Fibroblast of skin of right biceps (primary cell): Measurements from ENCODE around the gene OVCA2.

Experiments used
- DNase-seq: peaks from one replicate; pipeline ENCODE4 v3.0.0-alpha.2; 2013

Gene OVCA2

DNA sequence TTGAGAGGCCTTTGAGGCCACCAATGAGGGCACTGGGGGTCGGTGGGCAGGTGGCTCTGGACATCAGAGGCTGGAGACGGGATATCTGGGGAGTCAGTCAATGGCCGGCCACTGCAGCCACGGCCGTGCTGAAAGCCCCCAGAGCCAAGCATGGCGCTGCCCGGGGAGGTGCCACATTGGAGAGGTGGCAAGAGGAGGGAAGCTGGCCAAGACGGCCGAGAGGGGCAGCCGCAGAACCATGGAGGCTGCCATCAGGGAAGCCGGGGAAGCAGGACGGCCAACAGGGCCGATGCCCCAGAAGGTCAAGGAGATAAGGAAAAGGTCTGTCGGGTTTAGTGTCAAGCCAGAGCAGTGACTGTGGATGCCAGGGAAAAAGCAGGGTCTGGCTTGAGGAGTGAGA lies 26.5 kb upstream of the OVCA2 start:
- no peak for DNase-seq

DNA sequence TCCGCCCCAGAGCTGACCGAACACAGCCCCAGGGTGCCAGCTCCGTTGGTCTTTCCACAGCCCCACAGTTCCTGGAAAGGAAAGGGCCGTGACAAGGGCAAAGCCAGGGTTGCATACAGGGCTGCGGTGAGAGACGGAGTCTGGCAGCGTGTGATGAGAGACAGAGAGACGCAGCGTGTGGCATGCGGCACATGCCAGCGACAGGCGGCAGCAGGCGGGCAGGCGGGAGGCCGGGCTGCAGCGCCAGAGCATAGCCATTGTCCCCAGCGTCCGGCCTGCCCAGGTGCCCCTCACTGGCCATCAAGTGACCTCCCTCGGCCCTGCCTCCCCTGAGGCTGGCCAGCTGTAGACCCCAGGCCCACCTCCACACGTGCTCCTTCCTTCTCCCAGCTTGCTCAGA lies 25.3 kb upstream of the OVCA2 start:
- no peak for DNase-seq

DNA sequence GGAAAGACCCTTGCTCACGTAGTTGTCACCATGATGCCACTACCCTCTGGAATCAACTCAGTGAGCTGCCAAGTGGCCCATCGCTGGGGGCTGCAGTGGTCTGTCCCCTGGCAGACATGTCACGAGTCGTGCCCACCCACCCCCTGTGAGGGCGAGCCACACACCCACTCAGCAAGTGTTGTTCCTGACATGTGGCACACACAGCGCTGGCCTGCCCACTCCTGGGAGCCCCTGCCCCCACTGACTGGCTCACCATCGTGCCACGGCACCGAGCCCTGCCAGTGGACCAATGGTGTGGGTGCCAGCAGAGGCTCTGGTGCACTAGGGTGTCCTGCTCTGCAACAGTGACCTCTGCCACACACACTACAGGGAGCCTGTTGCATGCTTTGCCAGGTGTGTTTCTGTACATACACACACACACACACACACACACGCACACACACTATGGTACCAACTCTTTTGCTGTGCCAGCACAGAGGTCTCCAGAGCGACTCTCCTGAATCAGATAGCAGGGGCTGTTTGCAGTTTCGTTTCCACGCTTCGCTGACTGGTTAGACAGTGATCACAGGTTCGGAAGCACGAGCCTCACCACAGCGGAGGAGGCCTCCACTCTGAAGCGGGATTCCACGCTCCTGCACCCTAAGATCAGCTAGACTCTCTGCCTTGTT lies 24.4 kb upstream of the OVCA2 start:
- DNase-seq, result no peak

DNA sequence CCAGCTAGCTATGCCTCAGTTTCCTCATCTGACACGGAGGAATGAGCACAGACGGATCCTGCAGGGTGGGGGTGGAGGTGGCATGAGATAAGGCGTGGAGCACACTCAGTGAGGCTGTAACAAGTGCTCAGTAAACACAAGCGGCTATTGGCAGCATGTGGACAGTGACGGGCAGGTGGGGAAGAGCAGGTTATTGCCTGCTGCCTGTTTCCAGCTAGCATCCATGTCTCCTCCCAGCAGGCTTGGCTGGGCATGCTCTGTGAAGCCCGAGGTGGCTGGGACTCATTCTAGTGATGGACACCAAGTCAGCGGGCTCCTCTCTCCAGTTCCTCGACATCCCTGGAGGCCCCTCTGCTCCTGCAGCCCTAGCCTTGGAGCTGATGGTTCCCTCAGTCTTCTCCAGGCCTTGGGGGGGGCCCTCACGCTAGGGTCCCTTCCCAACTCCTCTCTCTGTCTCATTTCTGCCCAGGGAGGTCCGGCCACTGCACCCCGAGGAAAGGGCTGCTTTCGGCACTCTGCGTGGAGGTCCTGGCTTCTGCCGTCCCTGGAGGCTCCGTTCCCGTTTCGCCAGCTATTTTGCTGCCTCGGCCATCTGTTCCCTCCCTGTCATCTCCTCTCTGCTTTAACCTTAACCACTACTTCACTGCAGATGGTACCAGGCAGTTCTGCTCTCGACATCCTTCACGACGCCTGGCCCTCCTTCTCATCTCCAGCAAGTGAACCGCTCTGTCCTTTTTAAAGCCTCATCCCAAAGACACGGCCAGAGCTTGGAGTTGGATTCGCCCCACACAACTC lies 22.9 kb upstream of the OVCA2 start:
- DNase-seq, result no peak

DNA sequence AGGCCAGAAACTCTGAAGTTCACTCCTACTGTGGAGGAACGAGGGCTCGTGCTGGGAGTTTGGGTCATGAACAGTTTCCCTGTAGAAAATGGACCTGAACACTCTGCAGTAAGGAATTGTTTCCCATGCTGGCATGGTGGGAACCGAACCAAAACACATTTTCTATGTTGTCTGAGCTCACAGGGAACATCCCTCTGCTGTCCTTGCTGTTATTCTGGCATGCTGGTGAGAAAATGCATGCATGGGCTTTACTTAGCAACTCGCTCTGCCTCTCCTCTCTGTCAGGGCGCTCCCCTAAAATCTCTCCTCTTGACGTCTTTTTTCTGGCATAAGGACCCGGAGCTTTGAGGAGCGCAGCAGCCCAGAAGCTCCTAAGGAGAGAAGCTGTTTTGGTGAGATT lies 22.1 kb upstream of the OVCA2 start:
- no peak for DNase-seq

- DNase-seq, result no peak
These were observed 21.1 kb upstream of the OVCA2 start for GRCh38 chr17:2020721-2021120.

GRCh38 chr17:2022647-2023240 lies 19.1 kb upstream of the OVCA2 start:
- DNase-seq, result no peak

GRCh38 chr17:2023256-2023655 lies 18.6 kb upstream of the OVCA2 start:
- DNase-seq, result no peak

GRCh38 chr17:2023692-2024571 lies 17.9 kb upstream of the OVCA2 start:
- peak; percentile 49 for DNase-seq

- DNase-seq, result no peak
These were observed 17.1 kb upstream of the OVCA2 start for GRCh38 chr17:2024572-2025219.

- DNase-seq, result peak; percentile 69
These were observed 16.6 kb upstream of the OVCA2 start, which contains the start of gene RTN4RL1 for GRCh38 chr17:2025220-2025621. RTN4RL1 (minus strand) TSS chr17:2025334; CDS start chr17:2024865, 469 bp downstream.

DNA sequence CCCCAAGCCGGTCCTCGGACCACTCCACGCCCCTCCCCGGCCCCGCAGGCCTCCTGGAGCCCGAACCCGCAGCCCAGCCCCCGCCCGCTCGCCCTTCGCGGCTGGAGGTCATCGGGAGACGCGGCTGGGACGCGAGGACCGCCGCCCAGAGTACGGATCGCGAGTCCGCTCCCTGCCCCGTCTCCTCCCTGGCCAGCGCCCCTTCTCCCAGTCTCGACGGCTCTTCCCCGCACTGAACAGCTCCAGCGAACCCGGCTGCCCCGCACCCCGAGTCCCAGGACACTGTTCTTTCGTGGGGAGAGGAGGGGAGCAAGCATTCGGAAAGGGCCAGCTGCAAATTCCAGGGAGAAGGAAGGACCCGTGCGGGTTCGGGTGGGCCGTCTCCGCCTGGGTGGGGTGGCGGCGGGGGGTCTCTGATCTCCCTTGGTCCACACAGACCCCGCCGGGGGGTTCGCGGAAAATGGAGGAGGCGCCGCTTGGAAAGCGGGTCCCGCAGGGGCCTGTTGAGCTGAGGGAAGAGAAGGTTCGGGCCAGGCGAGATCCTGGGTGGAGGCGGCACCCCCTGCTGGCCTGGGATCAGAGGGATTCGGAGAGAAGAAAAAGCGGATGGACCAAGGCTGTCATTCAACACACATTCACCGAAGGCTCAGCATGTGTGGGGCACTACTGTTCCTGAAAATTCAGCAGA lies 16.1 kb upstream of the OVCA2 start:
- peak; percentile 70 for DNase-seq

DNA sequence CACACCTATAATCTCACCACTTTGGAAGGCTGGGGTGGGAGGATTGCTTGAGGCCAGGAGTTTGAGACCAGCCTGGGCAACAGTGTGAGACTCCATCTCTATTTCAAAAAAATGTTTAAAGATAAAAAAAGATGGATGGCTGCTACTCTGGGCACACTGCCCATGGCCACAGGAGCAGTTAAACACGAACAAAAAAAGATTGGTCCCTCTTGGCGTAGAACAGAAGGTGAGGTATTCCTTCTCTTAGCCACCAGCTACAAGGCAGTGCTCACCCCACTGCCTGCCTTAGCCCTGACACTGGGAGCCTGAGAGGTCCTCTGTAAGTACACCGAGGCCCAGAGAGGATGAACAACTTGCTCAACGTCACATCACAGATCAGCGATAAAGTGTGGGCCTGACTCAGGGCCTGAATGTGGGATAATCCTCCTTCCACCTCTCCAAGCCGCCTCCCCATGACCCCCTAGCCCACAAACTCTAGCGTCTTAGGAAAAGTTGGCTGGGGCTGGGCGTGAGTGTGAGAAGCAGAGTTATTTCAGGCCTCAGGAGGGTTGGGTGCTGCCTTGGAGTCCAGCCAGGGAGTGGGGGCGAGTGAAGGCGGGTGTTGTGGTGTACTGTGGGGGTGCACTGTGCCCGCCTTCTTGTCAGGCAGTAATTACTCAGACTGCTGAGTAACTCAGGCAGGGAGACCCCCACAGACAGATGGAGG lies 14.1 kb upstream of the OVCA2 start:
- DNase-seq, result peak; percentile 36

DNA sequence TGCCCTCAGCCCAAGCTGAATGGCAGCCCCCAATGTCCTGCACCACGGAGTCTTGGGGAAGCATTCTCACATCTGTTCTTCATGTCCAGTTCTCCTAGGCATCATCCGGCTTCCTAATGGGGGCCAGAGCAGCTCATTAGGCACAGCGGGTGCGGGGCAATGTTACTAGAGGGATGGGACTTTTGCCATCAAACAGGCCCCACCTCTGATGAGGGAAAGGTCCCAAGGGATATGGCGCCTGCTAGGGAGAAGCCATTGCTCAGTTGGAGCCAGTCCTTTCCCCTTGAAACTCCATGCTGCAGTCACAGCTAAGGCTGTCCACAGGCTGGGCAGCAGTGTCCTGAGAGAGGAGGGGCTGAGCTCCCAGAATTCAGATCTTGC lies 13.6 kb upstream of the OVCA2 start:
- no peak for DNase-seq

GRCh38 chr17:2028737-2029136 lies 13.1 kb upstream of the OVCA2 start:
- DNase-seq, result no peak

DNA sequence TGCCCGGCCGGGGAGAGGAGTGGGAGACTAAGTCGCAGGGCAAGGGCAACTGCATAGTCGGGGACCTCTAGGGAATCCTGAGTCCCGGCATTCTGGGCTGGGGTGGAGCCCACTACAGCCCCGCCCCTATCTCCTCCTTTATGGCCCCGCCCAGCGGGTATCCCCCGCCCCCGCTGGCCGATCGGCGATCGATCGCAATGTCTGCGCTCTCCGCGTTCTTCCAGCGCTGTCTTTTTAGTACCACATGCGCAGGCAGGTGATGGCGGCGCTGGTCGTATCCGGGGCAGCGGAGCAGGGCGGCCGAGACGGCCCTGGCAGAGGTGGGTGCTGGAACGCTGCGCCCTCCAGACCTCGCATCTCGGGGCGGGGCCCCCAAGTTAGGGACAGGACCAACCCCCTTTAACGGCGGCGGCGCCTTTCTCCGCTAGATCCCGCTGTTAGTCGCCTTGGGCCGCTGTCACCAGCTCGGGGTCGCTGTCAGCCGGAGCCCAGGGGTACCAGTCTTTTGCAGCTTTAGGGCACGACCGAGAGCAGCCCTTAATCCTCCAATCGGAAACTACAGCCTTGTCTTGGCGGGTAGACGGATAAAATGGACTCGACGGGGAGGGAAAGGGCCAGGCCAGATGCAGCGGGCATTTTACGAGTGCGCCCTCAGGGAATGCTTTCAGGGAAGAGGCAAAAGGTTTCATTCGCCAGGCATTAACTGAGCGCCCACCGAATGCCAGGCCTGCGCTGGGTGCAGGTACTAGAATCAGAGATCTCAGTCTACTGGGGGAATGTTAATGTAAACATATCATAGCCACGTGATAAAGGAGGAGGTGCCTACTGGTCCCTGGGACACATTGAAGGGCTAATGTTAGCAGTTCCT lies 11.7 kb upstream of the OVCA2 start, which contains the start of gene DPH1:
DPH1 (plus strand) TSS at position 243 of the 868 bp plus-strand sequence; CDS start at position 260, 17 bp downstream.
- DNase-seq, result peak; percentile 91

DNA sequence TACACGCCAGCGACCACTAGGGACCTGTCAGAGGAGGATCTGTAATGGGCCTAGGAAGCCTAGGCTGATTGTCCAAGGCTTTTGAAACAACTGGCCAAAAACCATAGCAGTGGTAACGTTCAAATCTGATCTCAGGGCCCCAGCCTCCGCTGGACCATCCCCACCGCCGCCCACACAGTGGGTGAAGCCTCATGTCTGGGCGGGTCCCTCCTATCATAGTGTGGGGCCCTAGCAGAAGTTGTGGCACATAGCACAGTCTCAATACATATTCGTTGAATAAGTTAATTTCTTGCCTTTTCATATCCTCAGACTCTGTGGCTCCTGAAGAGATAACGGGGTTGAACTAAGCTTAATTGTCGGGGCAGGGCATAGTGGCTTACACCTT lies 11.1 kb upstream of the OVCA2 start:
- DNase-seq, result no peak

GRCh38 chr17:2033153-2033552 lies 8.7 kb upstream of the OVCA2 start:
- peak; percentile 56 for DNase-seq

DNA sequence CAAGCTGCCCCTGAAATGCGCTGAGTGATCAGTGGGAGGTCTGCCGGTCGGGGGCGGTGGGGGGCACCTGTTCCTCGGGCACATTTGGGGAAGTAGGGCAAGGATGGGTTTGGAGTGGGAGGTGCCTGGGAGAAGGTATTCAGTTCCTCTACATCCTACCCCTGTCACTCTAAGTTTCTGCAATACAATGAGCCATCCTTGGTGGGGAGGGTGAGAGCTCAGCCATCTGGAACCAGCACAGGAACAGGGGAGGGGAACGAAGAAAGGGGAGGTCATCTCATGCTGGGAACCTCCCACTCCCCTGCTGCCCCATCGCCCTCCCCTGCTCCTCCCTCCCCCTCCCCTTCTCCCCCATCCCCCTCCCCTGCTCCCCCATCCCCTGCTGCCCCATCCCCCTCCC lies 7.7 kb upstream of the OVCA2 start:
- DNase-seq, result peak; percentile 89
